NCI-H1105 (cell line): Measurements from ENCODE around the gene NDUFAF2.

ENCODE experiments used
- DNase-seq: peaks from one replicate; lab custom pipeline; 2025; lab: John Stamatoyannopoulos, UW

NDUFAF2 gene

GRCh38 chr5:61123145-61123544 lies 178.1 kb downstream of the NDUFAF2 start:
- no peak for DNase-seq

- DNase-seq: no peak
Measured at GRCh38 chr5:61130289-61130688, 185.3 kb downstream of the NDUFAF2 start.

GRCh38 chr5:61132559-61132958 lies 187.6 kb downstream of the NDUFAF2 start:
- no peak for DNase-seq

GRCh38 chr5:61137835-61138234 lies 192.8 kb downstream of the NDUFAF2 start:
- DNase-seq: no peak

GRCh38 chr5:61139094-61139873 lies 194.3 kb downstream of the NDUFAF2 start:
- DNase-seq: no peak

- no peak for DNase-seq
Measured at GRCh38 chr5:61139931-61140330, 194.9 kb downstream of the NDUFAF2 start.

- no peak for DNase-seq
Measured at GRCh38 chr5:61141801-61142200, 196.8 kb downstream of the NDUFAF2 start.

- DNase-seq: no peak
Measured at GRCh38 chr5:61142391-61142790, 197.4 kb downstream of the NDUFAF2 start.

GRCh38 chr5:61142811-61143210 lies 197.8 kb downstream of the NDUFAF2 start:
- DNase-seq: no peak

GRCh38 chr5:61148515-61148914 lies 203.5 kb downstream of the NDUFAF2 start:
- no peak for DNase-seq

- no peak for DNase-seq
Measured at GRCh38 chr5:61151893-61152292, 206.9 kb downstream of the NDUFAF2 start.

GRCh38 chr5:61159070-61159469 lies 214.1 kb downstream of the NDUFAF2 start:
- DNase-seq: no peak

GRCh38 chr5:61159836-61160235 lies 214.8 kb downstream of the NDUFAF2 start:
- no peak for DNase-seq

GRCh38 chr5:61160497-61160896 lies 215.5 kb downstream of the NDUFAF2 start:
- DNase-seq: no peak

GRCh38 chr5:61162010-61162831 lies 217.2 kb downstream of the NDUFAF2 start, which contains the start of gene SMIM15:
Gene SMIM15, minus strand, starts transcription at chr5:61162468. Its CDS starts 2,297 bp downstream, at chr5:61160171.
- peak; percentile 71 for DNase-seq

- DNase-seq: no peak
Measured at GRCh38 chr5:61162832-61163567, 218.0 kb downstream of the NDUFAF2 start.

GRCh38 chr5:61163905-61164304 lies 218.9 kb downstream of the NDUFAF2 start:
- no peak for DNase-seq

- DNase-seq: no peak
Measured at GRCh38 chr5:61167382-61167781, 222.4 kb downstream of the NDUFAF2 start.

GRCh38 chr5:61168951-61169350 lies 223.9 kb downstream of the NDUFAF2 start:
- no peak for DNase-seq

GRCh38 chr5:61171479-61171878 lies 226.5 kb downstream of the NDUFAF2 start:
- DNase-seq: no peak

GRCh38 chr5:61176631-61177030 lies 231.6 kb downstream of the NDUFAF2 start:
- no peak for DNase-seq

- DNase-seq: no peak
Measured at GRCh38 chr5:61177070-61177469, 232.1 kb downstream of the NDUFAF2 start.
